GM21526 (cell line): ENCODE results near the gene RSPH3.
"Not testable (repeated sequence)": the region's sequence is repeated elsewhere in the genome, so short reads cannot be mapped to it uniquely, and the experiment has no call there.

ENCODE experiments used
- ATAC-seq: cut with Tn5 transposase; IDR thresholded peaks from one replicate; pipeline ENCODE4 v1.9.1; 2021; ENCODE audit warnings: moderate library complexity; ENCODE audit not compliant: unreplicated experiment, low FRiP score

Gene RSPH3

GRCh38 chr6:158999666-159000403 lies at the start of gene RSPH3:
Gene RSPH3, minus strand, starts transcription at chr6:159000202. Its CDS starts 652 bp downstream, at chr6:158999550.
- ATAC-seq: peak; percentile 93

GRCh38 chr6:159047891-159048685 lies 48.1 kb upstream of the RSPH3 start:
- no peak for ATAC-seq

GRCh38 chr6:159045801-159046200 lies 45.8 kb upstream of the RSPH3 start:
- no peak for ATAC-seq

- ATAC-seq: peak; percentile 72
Observed at GRCh38 chr6:159044899-159045727, 45.1 kb upstream of the RSPH3 start, which contains the start of gene TAGAP. Gene TAGAP, minus strand, starts transcription at chr6:159044991. Its CDS starts 845 bp downstream, at chr6:159044146.

- no peak for ATAC-seq
Observed at GRCh38 chr6:159043947-159044346, 43.9 kb upstream of the RSPH3 start.

GRCh38 chr6:159043251-159043650 lies 43.2 kb upstream of the RSPH3 start:
- ATAC-seq: no peak

- ATAC-seq: no peak
Observed at GRCh38 chr6:159042826-159043181, 42.8 kb upstream of the RSPH3 start.

GRCh38 chr6:159042003-159042825 lies 42.2 kb upstream of the RSPH3 start:
- peak; percentile 47 for ATAC-seq

GRCh38 chr6:159041181-159041580 lies 41.2 kb upstream of the RSPH3 start:
- no peak for ATAC-seq

- ATAC-seq: no peak
Observed at GRCh38 chr6:159039885-159040258, 39.9 kb upstream of the RSPH3 start.

GRCh38 chr6:159038914-159039884 lies 39.2 kb upstream of the RSPH3 start:
- ATAC-seq: peak; percentile 78

GRCh38 chr6:159038318-159038717 lies 38.3 kb upstream of the RSPH3 start:
- not testable (repeated sequence) for ATAC-seq

GRCh38 chr6:159037756-159038290 lies 37.8 kb upstream of the RSPH3 start:
- no peak for ATAC-seq

- ATAC-seq: no peak
Observed at GRCh38 chr6:159036673-159037072, 36.7 kb upstream of the RSPH3 start.

GRCh38 chr6:159035891-159036290 lies 35.9 kb upstream of the RSPH3 start:
- no peak for ATAC-seq

GRCh38 chr6:159033160-159034049 lies 33.4 kb upstream of the RSPH3 start:
- no peak for ATAC-seq

- no peak for ATAC-seq
Observed at GRCh38 chr6:159031846-159032245, 31.8 kb upstream of the RSPH3 start.

GRCh38 chr6:159030168-159030567 lies 30.2 kb upstream of the RSPH3 start:
- ATAC-seq: no peak
